ENCODE measurements around the gene MRTFB. TPM values are rescaled to one million over a fixed set of nuclear protein-coding genes. Genes with fewer than 3 reads are reported as not detected.
"Not testable (repeated sequence)": the region's sequence is repeated elsewhere in the genome, so short reads cannot be mapped to it uniquely, and the experiment has no call there.

MRTFB gene
- total RNA-seq (2014; rRNA removed), result 6.5 and 9.8 TPM in 2 replicates
- polyA plus RNA-seq (2012), result 3.1 TPM

GRCh38 chr16:14070877-14071575 is at the start of gene MRTFB:
Gene MRTFB, plus strand, starts transcription at chr16:14071319. Its CDS starts 69,288 bp downstream, at chr16:14140607.
- DNase-seq (ENCODE audit: low read depth), result peak; percentile 53

- not testable (repeated sequence) for DNase-seq (ENCODE audit: low read depth)
These were observed 47.6 kb upstream of the MRTFB start for GRCh38 chr16:14023526-14023925.

GRCh38 chr16:14024283-14024682 is 46.8 kb upstream of the MRTFB start:
- peak; percentile 39 for DNase-seq (ENCODE audit: low read depth)

GRCh38 chr16:14026572-14027285 is 44.4 kb upstream of the MRTFB start:
- DNase-seq (ENCODE audit: low read depth), result no peak

- DNase-seq (ENCODE audit: low read depth), result no peak
These were observed 42.9 kb upstream of the MRTFB start for GRCh38 chr16:14028202-14028601.

- DNase-seq (ENCODE audit: low read depth), result no peak
These were observed 41.5 kb upstream of the MRTFB start for GRCh38 chr16:14029658-14030057.

- DNase-seq (ENCODE audit: low read depth), result no peak
These were observed 36.0 kb upstream of the MRTFB start for GRCh38 chr16:14035092-14035491.

GRCh38 chr16:14036889-14037288 is 34.2 kb upstream of the MRTFB start:
- DNase-seq (ENCODE audit: low read depth), result no peak

GRCh38 chr16:14037960-14038359 is 33.2 kb upstream of the MRTFB start:
- no peak for DNase-seq (ENCODE audit: low read depth)

- DNase-seq (ENCODE audit: low read depth), result no peak
These were observed 30.0 kb upstream of the MRTFB start for GRCh38 chr16:14041164-14041563.

- no peak for DNase-seq (ENCODE audit: low read depth)
These were observed 28.4 kb upstream of the MRTFB start for GRCh38 chr16:14042706-14043105.

- no peak for DNase-seq (ENCODE audit: low read depth)
These were observed 27.8 kb upstream of the MRTFB start for GRCh38 chr16:14043278-14043677.

GRCh38 chr16:14043793-14044192 is 27.3 kb upstream of the MRTFB start:
- no peak for DNase-seq (ENCODE audit: low read depth)

- not testable (repeated sequence) for DNase-seq (ENCODE audit: low read depth)
These were observed 23.8 kb upstream of the MRTFB start for GRCh38 chr16:14047121-14047859.

- DNase-seq (ENCODE audit: low read depth), result no peak
These were observed 20.7 kb upstream of the MRTFB start for GRCh38 chr16:14050291-14051027.

- DNase-seq (ENCODE audit: low read depth), result no peak
These were observed 19.9 kb upstream of the MRTFB start for GRCh38 chr16:14051103-14051729.

GRCh38 chr16:14056970-14057369 is 14.1 kb upstream of the MRTFB start:
- peak; percentile 60 for DNase-seq (ENCODE audit: low read depth)

- DNase-seq (ENCODE audit: low read depth), result no peak
These were observed 13.2 kb upstream of the MRTFB start for GRCh38 chr16:14057878-14058382.

GRCh38 chr16:14061732-14062259 is 9.3 kb upstream of the MRTFB start:
- no peak for DNase-seq (ENCODE audit: low read depth)

GRCh38 chr16:14062261-14062660 is 8.9 kb upstream of the MRTFB start:
- no peak for DNase-seq (ENCODE audit: low read depth)

Data from LHCN-M2 (cell line).